A673 (cell line): ENCODE results near the gene ZMYM5.
"Not testable (repeated sequence)": the region's sequence is repeated elsewhere in the genome, so short reads cannot be mapped to it uniquely, and the experiment has no call there.

Experiments used
- CTCF ChIP-seq: fragments of 300-800, 200-600 bp; sonication (generic); conservative IDR thresholded peaks from 2 replicates; pipeline ENCODE4 v1.5.1; 2017; ENCODE audit warnings: low read depth, mild to moderate bottlenecking, antibody characterized with exemption, low read length, moderate library complexity, mixed read lengths
- EZH2 ChIP-seq: fragments of 200-600 bp; sonication (generic); IDR thresholded peaks from 2 replicates; pipeline ENCODE4 v1.6.1; 2017; ENCODE audit warnings: borderline replicate concordance, low read depth, mild to moderate bottlenecking, mixed read lengths, antibody characterized with exemption, low read length; ENCODE audit not compliant: poor library complexity, severe bottlenecking

- not testable (repeated sequence) for TF ChIP-seq CTCF, EZH2
Measured at GRCh38 chr13:19780753-19781418, 82.6 kb downstream of the ZMYM5 start.
